Keratinocyte (primary cell): ENCODE results near the gene SLIT3. TPM values are rescaled to one million over a fixed set of nuclear protein-coding genes. Genes with fewer than 3 reads are reported as not detected.

Source experiments
- DNase-seq: peaks from one replicate; pipeline ENCODE4 v3.0.0-alpha.2; 2011; ENCODE audit warnings: low read depth, missing footprints, low spot score
- FAIRE-seq: peaks from 2 replicates; lab custom pipeline; 2011; peaks lifted over from hg19 to GRCh38; lab: Jason Lieb, UNC
- H2AFZ ChIP-seq: 2 replicates; pipeline ENCODE4 v1.6.0; 2012; ENCODE audit warnings: low read length, control low read depth, inconsistent platforms; ENCODE audit not compliant: control insufficient read depth
- H3K27ac ChIP-seq: 2 replicates; pipeline ENCODE4 v1.5.1; 2011; ENCODE audit warnings: low read length; ENCODE audit not compliant: control insufficient read depth, insufficient read depth
- H3K27me3 ChIP-seq: 3 replicates; pipeline ENCODE4 v1.6.0; 2011; ENCODE audit warnings: low read length; ENCODE audit not compliant: control insufficient read depth, insufficient read depth; ENCODE audit errors: extremely low read depth
- H3K36me3 ChIP-seq, 2 experiments: 2 replicates in 1 of 2; 3 replicates in 1 of 2; pipeline ENCODE4 v1.5.1; 2011; ENCODE audit warnings: low read length in 2 of 2, mild to moderate bottlenecking in 1 of 2; ENCODE audit not compliant: control insufficient read depth in 2 of 2, insufficient read depth in 2 of 2; ENCODE audit errors: extremely low read depth in 1 of 2
- H3K4me1 ChIP-seq: 3 replicates; pipeline ENCODE4 v1.5.1; 2011; ENCODE audit warnings: low read length; ENCODE audit not compliant: control insufficient read depth, insufficient read depth; ENCODE audit errors: extremely low read depth
- H3K4me2 ChIP-seq: 3 replicates; pipeline ENCODE4 v1.6.0; 2011; ENCODE audit warnings: low read depth, low read length; ENCODE audit not compliant: control insufficient read depth, insufficient read depth; ENCODE audit errors: extremely low read depth
- H3K4me3 ChIP-seq, 3 experiments: fragments of 200-600 bp in 1 of 3; sonication (generic) in 1 of 3; 2 replicates in 2 of 3; 3 replicates in 1 of 3; pipeline ENCODE4 v1.5.1; 2011 to 2016; ENCODE audit warnings: low read length in 3 of 3, mild to moderate bottlenecking in 3 of 3, control low read depth in 2 of 3, inconsistent platforms in 1 of 3, low read depth in 1 of 3, mixed read lengths in 1 of 3, mixed run types in 1 of 3, moderate library complexity in 1 of 3; ENCODE audit not compliant: control insufficient read depth in 2 of 3, insufficient read depth in 2 of 3; ENCODE audit errors: extremely low read depth in 1 of 3
- H3K79me2 ChIP-seq: 2 replicates; pipeline ENCODE4 v1.6.0; 2012; ENCODE audit warnings: low read length; ENCODE audit not compliant: control insufficient read depth, insufficient read depth
- H3K9ac ChIP-seq: 3 replicates; pipeline ENCODE4 v1.6.0; 2011; ENCODE audit warnings: low read length; ENCODE audit not compliant: control insufficient read depth, insufficient read depth; ENCODE audit errors: extremely low read depth
- H3K9me1 ChIP-seq: 3 replicates; pipeline ENCODE4 v1.6.0; 2011; ENCODE audit warnings: low read length; ENCODE audit not compliant: control insufficient read depth, insufficient read depth; ENCODE audit errors: extremely low read depth
- H3K9me3 ChIP-seq: 2 replicates; pipeline ENCODE4 v1.5.1; 2012; ENCODE audit warnings: low read depth, low read length; ENCODE audit not compliant: control insufficient read depth
- H4K20me1 ChIP-seq: 3 replicates; pipeline ENCODE4 v1.6.0; 2011; ENCODE audit warnings: low read length; ENCODE audit not compliant: control insufficient read depth, insufficient read depth; ENCODE audit errors: extremely low read depth
- EZH2 ChIP-seq: IDR thresholded peaks from one replicate; pipeline ENCODE4 v1.6.1; 2012; ENCODE audit warnings: inconsistent platforms, mild to moderate bottlenecking, low read length, moderate library complexity
- dilution Hi-C: fragments of 300-500 bp; cut with MboI; formaldehyde crosslinking; loops from one replicate; pipeline ENCODE4 v1.7.0; 2020; ENCODE audit warnings: low sequenced_read_pairs; ENCODE audit not compliant: extremely low pct_ligation_motif_present
- polyA plus RNA-seq, 5 experiments: library from polyadenylated mRNA; depleted of rRNA in 3 of 5; stranded (reverse) in 3 of 5; stranded (forward) in 1 of 5; unstranded in 1 of 5; fragments of >200 nt; gene quantifications; 1 replicate in 1 of 5; 2 replicates in 3 of 5; 3 replicates in 1 of 5; pipeline versions ENCODE4 v1.2.1 to v1.2.3, GENCODE V29; 2011 to 2012; ENCODE audit warnings: missing spikeins in 2 of 5, low read depth in 1 of 5, low replicate concordance in 1 of 5
- TF ChIP-seq, protein P1 (sequence below), 3 experiments: IDR thresholded peaks in 1 of 3; conservative IDR thresholded peaks in 1 of 3; optimal IDR thresholded peaks in 1 of 3; 2 replicates in 2 of 3; 3 replicates in 1 of 3; pipeline versions ENCODE3 to v1.5.1; 2011; ENCODE audit warnings: low read length in 3 of 3, mild to moderate bottlenecking in 3 of 3, moderate library complexity in 2 of 3, control low read depth in 1 of 3, inconsistent platforms in 1 of 3; ENCODE audit not compliant: insufficient read depth in 2 of 3; ENCODE audit errors: extremely low read depth in 1 of 3

The SLIT3 gene
- polyA plus RNA-seq, 1 donor (not counting 4 experiments of a cell fraction or from before 2014, with no cell fraction given) = 2.4 TPM

DNA sequence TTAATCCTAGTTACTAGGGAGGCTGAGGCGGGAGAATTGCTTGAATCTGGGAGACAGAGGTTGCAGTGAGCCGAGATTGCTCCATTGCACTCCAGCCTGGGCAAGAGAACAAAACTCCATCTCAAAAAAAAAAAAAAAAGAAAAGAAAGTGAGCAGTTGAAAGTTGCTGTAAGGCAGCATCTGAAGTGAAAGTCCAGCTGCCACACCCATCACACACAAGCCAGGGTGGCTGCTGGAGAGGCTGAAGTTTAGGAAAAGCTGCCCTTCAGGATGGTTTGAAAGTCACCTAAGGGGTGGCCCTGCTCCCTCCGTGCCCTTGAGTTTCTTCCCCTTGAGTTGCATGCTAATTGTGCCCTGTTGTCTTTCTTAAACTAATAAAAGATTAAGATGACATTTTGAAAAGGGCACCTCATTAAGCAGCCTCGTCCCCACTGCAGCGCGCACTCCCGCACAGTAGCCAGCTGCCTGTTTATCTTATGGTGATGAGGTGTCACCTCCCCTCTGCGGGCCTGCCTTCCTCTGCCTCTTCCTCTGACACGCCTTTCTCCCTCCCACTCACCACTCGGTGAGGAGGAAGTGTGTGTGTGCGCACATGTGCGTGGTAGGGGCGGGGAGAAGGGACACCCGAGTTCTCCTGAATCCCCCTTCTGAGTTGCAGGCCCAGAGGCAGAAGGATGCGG is 617.6 kb downstream of the SLIT3 start:
- Histone ChIP-seq H3K4me1 (no peaks in the 10 kb centered on the region), H3K36me3 (no peaks in the 10 kb centered on the region), H2AFZ (no peak overlapping the region), H3K9ac (no peak overlapping the region), H4K20me1 (no peaks in the 10 kb centered on the region), H3K27me3 (no peaks in the 10 kb centered on the region), H3K9me3 (no peaks in the 10 kb centered on the region), H3K4me3 (no peak overlapping the region), H3K27ac (no peak overlapping the region), H3K9me1 (no peaks in the 10 kb centered on the region), H3K79me2 (no peaks in the 10 kb centered on the region), H3K4me2 (no peak overlapping the region)
- DNase-seq (no peak), FAIRE-seq (no peak)
- dilution Hi-C loops = no loop called here
- no peak for TF ChIP-seq EZH2
- TF ChIP-seq, protein P1, sequence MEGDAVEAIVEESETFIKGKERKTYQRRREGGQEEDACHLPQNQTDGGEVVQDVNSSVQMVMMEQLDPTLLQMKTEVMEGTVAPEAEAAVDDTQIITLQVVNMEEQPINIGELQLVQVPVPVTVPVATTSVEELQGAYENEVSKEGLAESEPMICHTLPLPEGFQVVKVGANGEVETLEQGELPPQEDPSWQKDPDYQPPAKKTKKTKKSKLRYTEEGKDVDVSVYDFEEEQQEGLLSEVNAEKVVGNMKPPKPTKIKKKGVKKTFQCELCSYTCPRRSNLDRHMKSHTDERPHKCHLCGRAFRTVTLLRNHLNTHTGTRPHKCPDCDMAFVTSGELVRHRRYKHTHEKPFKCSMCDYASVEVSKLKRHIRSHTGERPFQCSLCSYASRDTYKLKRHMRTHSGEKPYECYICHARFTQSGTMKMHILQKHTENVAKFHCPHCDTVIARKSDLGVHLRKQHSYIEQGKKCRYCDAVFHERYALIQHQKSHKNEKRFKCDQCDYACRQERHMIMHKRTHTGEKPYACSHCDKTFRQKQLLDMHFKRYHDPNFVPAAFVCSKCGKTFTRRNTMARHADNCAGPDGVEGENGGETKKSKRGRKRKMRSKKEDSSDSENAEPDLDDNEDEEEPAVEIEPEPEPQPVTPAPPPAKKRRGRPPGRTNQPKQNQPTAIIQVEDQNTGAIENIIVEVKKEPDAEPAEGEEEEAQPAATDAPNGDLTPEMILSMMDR (optimal IDR thresholded peaks at IDR 0.05 in 1 of 3, IDR thresholded peaks at IDR 0.05 in 1 of 3, conservative IDR thresholded peaks at IDR 0.05 in 1 of 3; ENCODE audit: extremely low read depth in 1 of 3, insufficient read depth in 2 of 3, low read length in 3 of 3) = no peak

DNA sequence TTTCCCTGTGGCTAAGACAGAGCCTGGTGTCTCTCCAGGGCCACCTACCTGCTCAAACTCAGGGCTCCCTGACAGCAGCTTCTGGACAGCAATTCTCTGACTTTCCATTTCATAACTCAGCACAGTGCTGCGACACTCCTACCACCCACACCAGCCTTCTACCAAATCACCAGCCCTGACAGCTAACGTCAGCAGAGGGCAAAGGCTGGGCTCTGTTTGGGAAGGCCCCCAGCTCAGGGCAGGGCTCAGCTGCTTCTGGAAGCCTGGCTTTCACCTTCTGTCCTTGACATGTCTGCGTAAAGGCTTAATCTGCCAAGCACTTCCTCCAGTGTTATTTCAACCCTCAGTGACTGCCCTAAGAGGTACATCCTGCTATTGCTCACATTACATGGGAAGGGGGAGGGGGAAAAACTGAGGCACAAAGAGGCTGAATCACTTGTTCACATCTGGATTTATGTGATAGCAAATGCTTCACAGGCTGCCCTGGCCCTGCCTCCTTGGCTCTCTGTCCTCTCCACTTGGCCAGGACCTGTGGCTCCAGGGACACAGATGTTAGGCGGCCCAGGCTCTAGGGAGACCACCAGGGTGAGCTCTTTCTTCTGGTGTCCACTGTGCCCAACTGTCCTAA is 619.3 kb downstream of the SLIT3 start:
- H3K79me2 ChIP-seq = no peaks in the 10 kb centered on the region
- no peak for TF ChIP-seq EZH2
- TF ChIP-seq, protein P1 (optimal IDR thresholded peaks at IDR 0.05 in 1 of 3, IDR thresholded peaks at IDR 0.05 in 1 of 3, conservative IDR thresholded peaks at IDR 0.05 in 1 of 3; ENCODE audit: extremely low read depth in 1 of 3, insufficient read depth in 2 of 3, low read length in 3 of 3) = no peak
- DNase-seq (no peak), FAIRE-seq (no peak)
- no peak overlapping the region for H3K4me3 ChIP-seq
- H3K27me3 ChIP-seq = no peaks in the 10 kb centered on the region
- no peak overlapping the region for H2AFZ ChIP-seq
- H3K36me3 ChIP-seq = no peaks in the 10 kb centered on the region
- no peaks in the 10 kb centered on the region for H3K4me1 ChIP-seq
- H3K9me1 ChIP-seq = no peaks in the 10 kb centered on the region
- H4K20me1 ChIP-seq = no peaks in the 10 kb centered on the region
- H3K9me3 ChIP-seq = no peaks in the 10 kb centered on the region
- dilution Hi-C loops = no loop called here
- H3K4me2 ChIP-seq = no peak overlapping the region
- no peak overlapping the region for H3K27ac ChIP-seq
- no peak overlapping the region for H3K9ac ChIP-seq
